ENCODE data around the gene ADAMTS8. TPM values are rescaled to one million over a fixed set of nuclear protein-coding genes. Genes with fewer than 3 reads are reported as not detected.

ADAMTS8 gene
- total RNA-seq, 1 experiment from 2014 or later, result not detected

DNA sequence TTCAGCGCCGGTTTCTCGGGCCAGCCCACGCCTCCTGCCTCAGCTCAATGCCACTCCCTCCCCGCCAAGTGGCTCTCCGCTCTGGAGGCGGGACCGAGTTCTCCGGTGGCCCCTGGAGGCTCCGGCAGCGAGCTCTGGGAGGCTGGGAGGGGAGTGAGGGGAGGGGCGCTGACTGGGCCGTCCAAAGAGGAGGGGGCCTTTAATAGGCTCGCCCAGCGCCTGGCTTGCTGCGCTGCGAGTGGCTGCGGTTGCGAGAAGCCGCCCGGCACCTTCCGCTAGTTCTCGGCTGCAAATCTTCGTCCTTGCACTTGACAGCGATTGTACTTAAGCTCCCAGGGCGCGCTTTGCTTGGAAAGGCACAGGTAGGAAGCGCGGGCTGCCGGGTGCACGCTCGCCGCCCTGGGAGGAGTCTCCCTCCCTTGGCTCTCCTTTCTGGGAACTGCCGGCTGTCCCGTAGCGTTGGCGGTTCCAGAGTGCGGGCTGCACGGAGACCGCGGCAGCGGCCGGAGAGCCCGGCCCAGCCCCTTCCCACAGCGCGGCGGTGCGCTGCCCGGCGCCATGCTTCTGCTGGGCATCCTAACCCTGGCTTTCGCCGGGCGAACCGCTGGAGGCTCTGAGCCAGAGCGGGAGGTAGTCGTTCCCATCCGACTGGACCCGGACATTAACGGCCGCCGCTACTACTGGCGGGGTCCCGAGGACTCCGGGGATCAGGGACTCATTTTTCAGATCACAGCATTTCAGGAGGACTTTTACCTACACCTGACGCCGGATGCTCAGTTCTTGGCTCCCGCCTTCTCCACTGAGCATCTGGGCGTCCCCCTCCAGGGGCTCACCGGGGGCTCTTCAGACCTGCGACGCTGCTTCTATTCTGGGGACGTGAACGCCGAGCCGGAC, 20.3 kb upstream of the ADAMTS8 start, which contains the start of gene ADAMTS15:
Gene ADAMTS15 (plus strand): TSS at position 230 of the 894 bp plus-strand sequence. CDS start 329 bp downstream, at position 559.
- CTCF ChIA-PET, result interaction anchor here (0.5 to 1.0 kb wide), 3 partner anchors 74 to 379 kb away, joined by 3 to 10 read pairs (median 7); no protein-coding TSS in a partner anchor
- peak within 1 kb of the TSS; percentile 95 for H3K4me2 ChIP-seq (ENCODE audit: low read length)
- intact Hi-C loops (cut with micrococcal nuclease), result loop anchor here (1.0 to 5.0 kb wide), 2 partner anchors 64 to 187 kb away; no protein-coding TSS in a partner anchor
- no peaks in the 10 kb centered on the region for H3K9me2 ChIP-seq (replicated peaks; ENCODE audit: low read length)
- H3K27me3 ChIP-seq (ENCODE audit: low read length), result no peaks in the 10 kb centered on the region
- BruUV-seq (replicated peaks), result TSS peak; percentile 32
- H3K4me3 ChIP-seq (ENCODE audit: low read length), result peak within 1 kb of the TSS; percentile 94
- no peaks in the 10 kb centered on the region for H3F3A ChIP-seq (ENCODE audit: low read length, unreplicated experiment)
- H3K4me1 ChIP-seq (ENCODE audit: insufficient read depth, low read length), result peaks cover 34% of the 10 kb centered on the region
- ATAC-seq (peak; percentile 91), DNase-seq (peak; percentile 97)
- POLR2A ChIA-PET (ENCODE audit: unreplicated experiment), result interaction anchor here (0.6 to 0.8 kb wide), 5 partner anchors 47 to 1303 kb away, joined by 3 to 6 read pairs (median 4); no protein-coding TSS in a partner anchor
- peak within 1 kb of the TSS; percentile 72 for H3K9ac ChIP-seq (ENCODE audit: low read length)
- peaks cover 49% of the 10 kb centered on the region for H3K79me2 ChIP-seq (ENCODE audit: low read length)
- H3K36me3 ChIP-seq (ENCODE audit: low read depth, low read length), result no peaks in the 10 kb centered on the region
- H3K9me3 ChIP-seq (ENCODE audit: low read length), result no peaks in the 10 kb centered on the region
- peak within 1 kb of the TSS; percentile 52 for H3K27ac ChIP-seq (ENCODE audit: low read length)
- peaks cover 22% of the 10 kb centered on the region for H4K20me1 ChIP-seq (ENCODE audit: low read length)
- TF ChIP-seq EZH2 (IDR thresholded peaks at IDR 0.05; ENCODE audit: low read length, unreplicated experiment) (no peak), EZH2phosphoT487 (IDR thresholded peaks at IDR 0.05; ENCODE audit: borderline replicate concordance, low read length) (peak; percentile 84)
- peak within 1 kb of the TSS; percentile 77 for H2AFZ ChIP-seq (ENCODE audit: low read length)

DNA sequence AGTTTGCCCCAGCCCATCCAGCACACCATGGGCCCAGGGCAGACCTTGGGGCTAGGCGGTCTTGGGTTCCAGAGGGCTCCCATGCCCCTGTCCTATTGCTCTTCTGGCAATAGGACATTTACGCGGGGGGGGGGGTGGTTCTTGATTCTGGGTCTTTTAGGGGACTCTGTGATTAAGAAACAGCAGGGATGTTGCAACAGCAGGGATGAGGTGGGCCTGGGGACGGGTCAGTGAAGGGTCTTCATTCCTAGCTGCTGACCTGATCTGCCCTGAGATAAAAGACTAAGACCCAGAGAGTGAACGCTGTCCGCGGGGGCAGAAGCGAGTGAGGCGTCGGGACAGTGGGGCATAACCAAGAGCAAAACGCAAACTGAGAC, 19.6 kb upstream of the ADAMTS8 start:
- Histone ChIP-seq H3K27ac (ENCODE audit: low read length) (peak overlapping the region; percentile 52), H2AFZ (ENCODE audit: low read length) (peak overlapping the region; percentile 77)

DNA sequence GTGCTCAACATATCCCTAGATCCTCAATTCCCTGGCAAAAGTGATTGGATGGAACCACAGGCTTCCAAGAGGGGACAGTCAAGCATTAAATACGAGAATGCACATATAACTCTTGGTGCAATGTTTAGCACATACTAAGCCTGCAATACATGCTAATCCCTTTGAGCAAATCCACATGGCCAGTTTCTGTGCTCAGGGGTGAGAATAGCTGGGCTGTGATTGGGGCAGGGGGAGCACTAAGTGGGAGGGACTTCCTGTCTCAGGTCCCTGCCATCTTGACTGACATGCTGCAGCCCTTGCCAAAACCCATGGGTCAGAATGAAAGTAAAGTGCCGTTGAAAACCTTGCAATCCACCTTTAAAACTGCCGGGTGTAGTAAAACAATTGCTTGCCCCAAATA, 17.4 kb upstream of the ADAMTS8 start:
- Histone ChIP-seq H3K79me2 (ENCODE audit: low read length) (peaks cover 20% of the 10 kb centered on the region), H3K27ac (ENCODE audit: low read length) (no peak overlapping the region), H3K36me3 (ENCODE audit: low read depth, low read length) (no peaks in the 10 kb centered on the region), H2AFZ (ENCODE audit: low read length) (no peak overlapping the region), H3F3A (ENCODE audit: low read length, unreplicated experiment) (no peaks in the 10 kb centered on the region), H3K4me3 (ENCODE audit: low read length) (no peak overlapping the region), H3K9me3 (ENCODE audit: low read length) (no peaks in the 10 kb centered on the region), H4K20me1 (ENCODE audit: low read length) (peaks cover 12% of the 10 kb centered on the region), H3K4me1 (ENCODE audit: insufficient read depth, low read length) (peaks cover 18% of the 10 kb centered on the region), H3K27me3 (ENCODE audit: low read length) (no peaks in the 10 kb centered on the region), H3K9ac (ENCODE audit: low read length) (no peak overlapping the region), H3K4me2 (ENCODE audit: low read length) (no peak overlapping the region), H3K9me2 (replicated peaks; ENCODE audit: low read length) (no peaks in the 10 kb centered on the region)
- intact Hi-C loops (cut with micrococcal nuclease), result loop anchor here (5.0 kb wide), 1 partner anchor 67 kb away; no protein-coding TSS in a partner anchor
- TF ChIP-seq EZH2 (IDR thresholded peaks at IDR 0.05; ENCODE audit: low read length, unreplicated experiment) (no peak), EZH2phosphoT487 (IDR thresholded peaks at IDR 0.05; ENCODE audit: borderline replicate concordance, low read length) (no peak)
- TF ChIP-seq, protein P1, sequence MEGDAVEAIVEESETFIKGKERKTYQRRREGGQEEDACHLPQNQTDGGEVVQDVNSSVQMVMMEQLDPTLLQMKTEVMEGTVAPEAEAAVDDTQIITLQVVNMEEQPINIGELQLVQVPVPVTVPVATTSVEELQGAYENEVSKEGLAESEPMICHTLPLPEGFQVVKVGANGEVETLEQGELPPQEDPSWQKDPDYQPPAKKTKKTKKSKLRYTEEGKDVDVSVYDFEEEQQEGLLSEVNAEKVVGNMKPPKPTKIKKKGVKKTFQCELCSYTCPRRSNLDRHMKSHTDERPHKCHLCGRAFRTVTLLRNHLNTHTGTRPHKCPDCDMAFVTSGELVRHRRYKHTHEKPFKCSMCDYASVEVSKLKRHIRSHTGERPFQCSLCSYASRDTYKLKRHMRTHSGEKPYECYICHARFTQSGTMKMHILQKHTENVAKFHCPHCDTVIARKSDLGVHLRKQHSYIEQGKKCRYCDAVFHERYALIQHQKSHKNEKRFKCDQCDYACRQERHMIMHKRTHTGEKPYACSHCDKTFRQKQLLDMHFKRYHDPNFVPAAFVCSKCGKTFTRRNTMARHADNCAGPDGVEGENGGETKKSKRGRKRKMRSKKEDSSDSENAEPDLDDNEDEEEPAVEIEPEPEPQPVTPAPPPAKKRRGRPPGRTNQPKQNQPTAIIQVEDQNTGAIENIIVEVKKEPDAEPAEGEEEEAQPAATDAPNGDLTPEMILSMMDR (conservative IDR thresholded peaks at IDR 0.05; ENCODE audit: low read depth, low read length), result no peak
- ATAC-seq (no peak), DNase-seq (no peak)
- ChIA-PET POLR2A (ENCODE audit: unreplicated experiment) (no interaction called here), CTCF (interaction anchor here (0.6 kb wide), 1 partner anchor 191 kb away, joined by 4 read pairs; no protein-coding TSS in a partner anchor)
- no TSS peak for BruUV-seq (replicated peaks)

More for the DNA sequence above, 19.6 kb upstream of the ADAMTS8 start:
- Histone ChIP-seq H3K9me3 (ENCODE audit: low read length) (no peaks in the 10 kb centered on the region), H4K20me1 (ENCODE audit: low read length) (peaks cover 22% of the 10 kb centered on the region), H3K4me3 (ENCODE audit: low read length) (peak overlapping the region; percentile 94), H3K79me2 (ENCODE audit: low read length) (peaks cover 43% of the 10 kb centered on the region), H3K27me3 (ENCODE audit: low read length) (no peaks in the 10 kb centered on the region), H3K4me2 (ENCODE audit: low read length) (peak overlapping the region; percentile 95), H3F3A (ENCODE audit: low read length, unreplicated experiment) (no peaks in the 10 kb centered on the region), H3K36me3 (ENCODE audit: low read depth, low read length) (no peaks in the 10 kb centered on the region), H3K9ac (ENCODE audit: low read length) (peak overlapping the region; percentile 43; the same call in 1 of the 2 replicates), H3K4me1 (ENCODE audit: insufficient read depth, low read length) (peaks cover 34% of the 10 kb centered on the region), H3K9me2 (replicated peaks; ENCODE audit: low read length) (no peaks in the 10 kb centered on the region)
- BruUV-seq (replicated peaks), result TSS peak; percentile 42
- ATAC-seq (no peak), DNase-seq (no peak)
- ChIA-PET CTCF (interaction anchor here (0.5 to 1.0 kb wide), 3 partner anchors 74 to 379 kb away, joined by 3 to 10 read pairs (median 7); no protein-coding TSS in a partner anchor), POLR2A (ENCODE audit: unreplicated experiment) (interaction anchor here (0.6 to 0.8 kb wide), 3 partner anchors 187 to 1302 kb away, joined by 3 to 6 read pairs (median 5); no protein-coding TSS in a partner anchor)
- TF ChIP-seq EZH2 (IDR thresholded peaks at IDR 0.05; ENCODE audit: low read length, unreplicated experiment), result no peak
- TF ChIP-seq, protein P1 (conservative IDR thresholded peaks at IDR 0.05; ENCODE audit: low read depth, low read length), result no peak
- TF ChIP-seq EZH2phosphoT487 (IDR thresholded peaks at IDR 0.05; ENCODE audit: borderline replicate concordance, low read length), result no peak
- intact Hi-C loops (cut with micrococcal nuclease), result loop anchor here (1.0 to 5.0 kb wide), 2 partner anchors 64 to 187 kb away; no protein-coding TSS in a partner anchor

Data from PC-3 (cell line).